GM12801 (cell line): Measurements from ENCODE around the gene MUC4.

Experiments used
- CTCF ChIP-seq: IDR thresholded peaks from one replicate; pipeline ENCODE4 v1.5.1; 2011; ENCODE audit warnings: control low read depth; ENCODE audit not compliant: insufficient read length; ENCODE audit errors: extremely low read depth

MUC4 gene

DNA sequence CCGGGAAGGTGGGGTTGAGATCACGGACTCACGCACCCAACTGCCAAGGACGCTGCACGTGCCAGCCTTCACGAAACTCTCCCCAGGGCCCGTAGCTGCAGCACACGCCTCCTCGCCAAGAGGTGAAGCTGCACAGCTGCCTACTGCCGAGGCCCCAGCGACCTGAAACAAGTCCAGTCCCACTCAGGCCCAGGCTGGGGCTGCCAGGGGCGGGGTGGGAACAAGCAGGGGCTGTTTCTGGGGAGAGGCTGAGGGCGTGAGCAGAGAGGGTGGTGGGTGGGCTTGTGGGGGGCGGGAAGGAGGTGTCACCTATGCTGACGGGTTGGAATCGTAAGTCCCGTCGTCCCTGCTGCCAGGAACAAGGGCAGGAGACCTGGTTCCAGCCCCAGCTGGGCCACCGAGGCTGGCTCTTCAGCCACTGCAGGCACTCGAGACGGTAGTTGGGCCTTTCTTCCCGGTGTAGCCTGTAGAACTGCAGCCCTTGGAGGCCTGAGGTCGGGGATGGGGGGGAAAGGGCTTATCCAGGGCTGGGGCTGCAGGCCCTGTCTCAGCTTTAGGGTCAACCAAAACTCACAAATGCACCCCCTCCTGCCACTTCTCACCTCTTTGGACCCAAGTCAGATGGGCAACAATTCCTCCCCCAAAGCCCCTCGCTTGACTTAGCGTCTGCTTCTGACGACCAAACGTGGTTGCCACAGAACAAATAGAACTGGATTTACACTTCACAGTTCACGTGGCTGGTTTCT lies 46.6 kb downstream of the MUC4 start:
- TF ChIP-seq CTCF: no peak

DNA sequence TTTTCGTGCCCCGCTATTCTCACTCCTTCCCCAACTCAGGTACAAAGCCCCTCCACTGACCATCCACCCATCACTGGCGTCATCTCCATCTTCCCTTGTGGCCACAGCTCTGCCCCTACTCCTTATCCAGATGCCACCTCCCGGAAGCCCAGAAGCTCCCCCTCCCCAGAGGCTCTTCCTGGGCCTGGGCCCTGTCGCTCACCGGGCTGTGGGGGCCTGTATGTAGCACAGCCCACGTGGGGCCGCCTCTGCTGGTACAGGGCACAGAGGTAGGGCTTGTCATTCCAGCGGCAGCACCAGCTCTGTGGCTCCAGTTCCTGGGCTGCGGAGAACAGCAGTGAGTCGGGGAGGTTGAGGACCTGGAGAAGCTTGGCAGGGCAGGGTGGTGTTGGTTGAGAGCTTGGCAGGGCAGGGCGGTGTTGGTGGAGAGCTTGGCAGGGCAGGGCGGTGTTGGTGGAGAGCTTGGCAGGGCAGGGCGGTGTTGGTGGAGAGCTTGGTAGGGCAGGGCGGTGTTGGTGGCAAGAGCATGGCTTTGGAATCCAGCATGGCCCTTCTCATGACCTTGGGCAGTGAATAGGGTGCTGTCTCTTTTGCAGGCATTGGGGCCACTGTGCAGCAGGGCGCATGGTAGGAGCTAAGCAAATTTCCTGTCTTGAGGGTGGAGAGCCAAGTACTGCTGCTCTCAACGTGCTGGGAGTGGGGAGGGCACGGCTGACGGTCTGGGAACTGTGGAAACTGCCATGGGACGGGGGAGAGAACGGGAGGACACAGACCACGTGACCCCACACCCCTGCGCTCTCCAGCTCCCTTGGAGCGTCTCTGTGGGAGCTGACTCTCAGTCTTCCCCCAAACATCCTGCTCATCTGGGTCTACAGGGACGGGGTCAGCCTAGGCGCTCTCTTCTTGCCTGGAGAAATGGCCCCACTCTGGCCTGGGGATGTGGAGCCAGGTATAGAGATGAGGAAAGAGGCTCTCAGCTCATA lies 47.6 kb downstream of the MUC4 start:
- TF ChIP-seq CTCF: no peak

DNA sequence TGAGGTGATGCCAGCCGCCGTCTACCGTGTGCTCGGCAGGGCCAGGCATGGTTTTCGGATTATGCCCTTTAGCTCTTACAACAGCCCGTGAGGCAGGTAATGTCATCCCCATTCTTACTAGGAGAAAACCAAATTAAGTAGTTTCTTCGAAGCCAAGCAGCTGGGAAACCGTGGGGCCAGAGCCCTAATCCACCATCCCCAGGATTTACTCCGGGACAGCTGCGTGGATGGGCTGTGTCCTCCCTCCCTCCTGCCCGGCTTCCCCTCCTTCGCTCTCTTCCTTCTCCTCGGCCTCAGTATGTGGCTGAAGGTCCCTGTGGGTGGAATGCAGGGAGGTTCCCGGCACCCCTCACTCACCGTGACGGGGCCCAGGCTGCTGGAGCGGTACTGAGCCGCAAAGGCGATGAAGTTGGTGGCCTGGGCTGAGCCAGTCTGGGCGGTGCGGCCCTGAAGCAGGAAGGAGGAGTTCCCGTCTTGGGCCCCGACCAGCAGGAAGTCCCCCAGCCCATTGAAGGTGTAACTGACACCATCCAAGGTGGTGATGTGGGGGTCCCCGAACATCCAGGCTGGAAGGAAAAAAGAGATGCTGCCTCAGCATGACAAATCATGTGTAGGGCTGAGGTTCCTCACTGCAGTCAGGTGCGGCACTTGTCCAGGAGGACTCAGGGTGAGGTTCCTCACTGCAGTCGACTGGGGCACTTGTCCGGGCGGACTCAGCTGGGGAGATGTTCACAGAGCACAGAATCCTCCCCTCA lies 48.5 kb downstream of the MUC4 start:
- no peak for TF ChIP-seq CTCF

DNA sequence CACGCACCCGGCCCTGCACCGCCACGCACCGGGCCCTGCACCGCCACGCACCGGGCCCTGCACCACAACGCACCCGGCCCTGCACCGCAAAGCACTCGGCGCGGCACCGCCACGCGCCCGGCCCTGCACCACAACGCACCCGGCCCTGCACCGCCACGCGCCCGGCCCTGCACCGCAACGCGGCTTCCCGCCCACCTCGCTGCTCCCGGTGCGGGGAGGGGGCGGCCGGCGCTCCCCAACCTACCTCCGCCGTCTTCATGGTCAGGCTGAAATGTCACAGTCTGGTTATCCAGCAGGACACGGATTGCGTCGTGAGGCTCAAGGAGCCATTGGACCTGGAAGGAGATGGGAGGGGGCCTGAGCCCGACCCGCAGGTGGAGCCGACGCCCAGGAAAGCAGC lies 49.1 kb downstream of the MUC4 start:
- TF ChIP-seq CTCF: no peak

DNA sequence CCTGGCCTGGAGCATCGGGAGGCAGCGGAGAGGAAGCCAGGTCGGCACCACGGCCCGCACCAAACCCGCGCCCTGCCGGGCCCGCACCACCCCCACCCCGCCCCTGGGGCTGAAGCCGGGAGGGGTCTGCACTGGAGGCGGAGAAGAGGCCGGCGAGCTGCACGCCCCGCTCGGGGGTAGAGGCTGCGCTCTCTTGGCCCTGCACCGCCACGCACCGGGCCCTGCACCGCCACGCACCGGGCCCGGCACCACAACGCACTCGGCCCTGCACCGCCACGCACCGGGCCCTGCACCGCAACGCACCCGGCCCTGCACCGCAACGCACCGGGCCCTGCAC lies 49.5 kb downstream of the MUC4 start:
- no peak for TF ChIP-seq CTCF

DNA sequence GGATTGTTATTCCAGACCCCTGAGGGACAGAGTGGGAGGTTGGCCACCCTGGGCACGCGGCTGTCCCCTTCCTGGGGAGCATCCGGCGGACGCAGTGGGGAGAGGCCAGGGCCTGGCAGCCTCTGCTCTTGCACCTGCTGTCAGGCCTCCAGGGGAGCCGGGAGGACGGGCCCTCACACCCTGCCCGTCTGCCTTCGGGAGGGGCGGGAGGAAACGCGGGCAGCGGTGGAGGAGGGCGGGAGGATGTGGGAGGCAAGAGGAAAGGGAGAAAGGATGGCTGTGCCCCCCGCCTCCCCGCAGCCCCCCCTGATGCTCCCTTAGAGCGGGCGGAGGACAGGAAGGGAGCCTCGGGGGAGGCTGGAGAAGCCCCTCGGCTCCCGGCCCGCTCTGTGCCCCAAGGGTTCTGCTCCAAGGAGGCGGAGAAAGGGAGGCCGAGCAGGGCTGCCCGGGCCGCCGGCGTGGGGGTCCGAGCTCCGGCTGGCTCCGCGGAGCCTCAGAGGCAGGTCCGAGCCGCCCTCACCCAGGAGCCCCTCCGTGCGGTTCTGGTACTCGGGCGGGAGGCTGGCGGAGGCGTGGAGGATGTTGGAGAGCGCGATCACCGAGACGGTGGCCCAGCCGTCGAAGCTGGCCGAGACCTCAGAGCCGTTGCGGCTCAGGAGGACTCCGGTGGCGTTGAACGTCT lies 50.0 kb downstream of the MUC4 start:
- TF ChIP-seq CTCF: no peak
